Stomach (tissue), 4 donors: ENCODE measurements around the gene USP35.

Source experiments
- CTCF ChIP-seq, 7 experiments: fragments of 450-650 bp in 4 of 7; fragments of 200-600 bp in 3 of 7; sonication (generic) in 3 of 7; IDR thresholded peaks; one replicate each; pipeline ENCODE4 v1.5.1; 2016 to 2019; ENCODE audit warnings: antibody characterized with exemption in 7 of 7, control low read depth in 2 of 7, mild to moderate bottlenecking in 1 of 7
- EP300 ChIP-seq: sonication (generic); formaldehyde crosslinking; IDR thresholded peaks from one replicate; pipeline ENCODE4 v1.6.1; 2017; ENCODE audit warnings: antibody characterized with exemption
- POLR2A ChIP-seq, 4 donors: fragments of 450-650 bp; IDR thresholded peaks; one replicate each; pipeline ENCODE4 v1.6.1; 2016; ENCODE audit warnings: antibody characterized with exemption in 4 of 4, control low read depth in 2 of 4, mild to moderate bottlenecking in 1 of 4, moderate library complexity in 1 of 4
- POLR2AphosphoS5 ChIP-seq, 3 donors: sonication (generic); formaldehyde crosslinking; IDR thresholded peaks; one replicate each; pipeline ENCODE4 v1.6.1; 2016; ENCODE audit warnings: antibody characterized with exemption in 3 of 3

- TF ChIP-seq POLR2AphosphoS5 (IDR thresholded peaks at IDR 0.05) (no peak), CTCF (IDR thresholded peaks at IDR 0.05) (no peak), POLR2A (IDR thresholded peaks at IDR 0.05) (no peak), EP300 (no peak)
Observed at GRCh38 chr11:78189174-78189724, 530 bp downstream of the USP35 start.
